IMR-90 (cell line): ENCODE data around the gene SLC9A9.

Experiments used
- CEBPB ChIP-seq: IDR thresholded peaks from 2 replicates; pipeline ENCODE4 v1.6.1; 2012; ENCODE audit warnings: low read depth, low read length, improper control_type of control experiment
- CHD1 ChIP-seq: IDR thresholded peaks from 2 replicates; pipeline ENCODE4 v1.6.1; 2012; ENCODE audit warnings: low read depth, low read length, improper control_type of control experiment
- MAFK ChIP-seq: IDR thresholded peaks from 2 replicates; pipeline ENCODE4 v1.6.1; 2012; ENCODE audit warnings: low read depth, low read length, improper control_type of control experiment
- MAZ ChIP-seq: IDR thresholded peaks from 2 replicates; pipeline ENCODE4 v1.6.1; 2012; ENCODE audit warnings: low read depth, mild to moderate bottlenecking, low read length, improper control_type of control experiment, moderate library complexity, borderline replicate concordance
- MXI1 ChIP-seq: IDR thresholded peaks from 2 replicates; pipeline ENCODE4 v1.6.1; 2012; ENCODE audit warnings: low read depth, mild to moderate bottlenecking, low read length, moderate library complexity, borderline replicate concordance
- POLR2A ChIP-seq: IDR thresholded peaks from 2 replicates; pipeline ENCODE4 v1.6.1; 2012; ENCODE audit warnings: mild to moderate bottlenecking, low read depth, low read length
- RAD21 ChIP-seq: IDR thresholded peaks from 2 replicates; pipeline ENCODE4 v1.6.1; 2012; ENCODE audit warnings: low read length, improper control_type of control experiment
- SMC3 ChIP-seq: fragments of 150-350 bp; IDR thresholded peaks from 2 replicates; pipeline ENCODE4 v1.6.1; 2016; ENCODE audit warnings: low read depth, mild to moderate bottlenecking, antibody characterized with exemption, low read length, moderate library complexity
- TF ChIP-seq, protein P1 (sequence below): conservative IDR thresholded peaks from 2 replicates; pipeline ENCODE4 v1.5.1; 2012; ENCODE audit warnings: mild to moderate bottlenecking, low read depth, low read length, improper control_type of control experiment
- TF ChIP-seq, protein P2 (sequence below): fragments of 150-350 bp; IDR thresholded peaks from 2 replicates; pipeline ENCODE4 v1.6.1; 2017; ENCODE audit warnings: mild to moderate bottlenecking, antibody characterized with exemption, low read length, low read depth

DNA sequence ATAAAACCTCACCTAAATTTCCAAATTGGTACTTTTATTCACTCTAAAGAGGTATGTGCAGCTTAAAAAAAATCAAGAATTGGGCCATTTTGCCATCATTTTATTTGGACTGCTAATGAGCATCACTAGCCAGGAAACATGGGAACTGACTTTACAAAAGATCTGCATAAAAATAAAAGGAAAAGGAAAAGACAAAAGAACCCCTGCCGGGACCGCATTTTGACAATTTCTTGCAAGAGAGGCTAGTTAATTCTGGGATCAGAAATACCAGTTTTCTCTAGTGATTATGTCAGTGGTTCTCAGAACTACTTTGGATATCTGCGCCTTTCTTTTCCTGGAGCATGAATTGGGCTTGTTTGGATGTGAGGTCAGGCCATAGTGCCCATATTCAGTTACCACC, 439.5 kb downstream of the SLC9A9 start:
- TF ChIP-seq RAD21, result no peak
- TF ChIP-seq POLR2A, result no peak
- no peak for TF ChIP-seq CHD1
- no peak for TF ChIP-seq MAFK
- TF ChIP-seq, protein P1, sequence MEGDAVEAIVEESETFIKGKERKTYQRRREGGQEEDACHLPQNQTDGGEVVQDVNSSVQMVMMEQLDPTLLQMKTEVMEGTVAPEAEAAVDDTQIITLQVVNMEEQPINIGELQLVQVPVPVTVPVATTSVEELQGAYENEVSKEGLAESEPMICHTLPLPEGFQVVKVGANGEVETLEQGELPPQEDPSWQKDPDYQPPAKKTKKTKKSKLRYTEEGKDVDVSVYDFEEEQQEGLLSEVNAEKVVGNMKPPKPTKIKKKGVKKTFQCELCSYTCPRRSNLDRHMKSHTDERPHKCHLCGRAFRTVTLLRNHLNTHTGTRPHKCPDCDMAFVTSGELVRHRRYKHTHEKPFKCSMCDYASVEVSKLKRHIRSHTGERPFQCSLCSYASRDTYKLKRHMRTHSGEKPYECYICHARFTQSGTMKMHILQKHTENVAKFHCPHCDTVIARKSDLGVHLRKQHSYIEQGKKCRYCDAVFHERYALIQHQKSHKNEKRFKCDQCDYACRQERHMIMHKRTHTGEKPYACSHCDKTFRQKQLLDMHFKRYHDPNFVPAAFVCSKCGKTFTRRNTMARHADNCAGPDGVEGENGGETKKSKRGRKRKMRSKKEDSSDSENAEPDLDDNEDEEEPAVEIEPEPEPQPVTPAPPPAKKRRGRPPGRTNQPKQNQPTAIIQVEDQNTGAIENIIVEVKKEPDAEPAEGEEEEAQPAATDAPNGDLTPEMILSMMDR, result no peak
- TF ChIP-seq SMC3, result no peak
- TF ChIP-seq MAZ, result no peak
- TF ChIP-seq, protein P2, sequence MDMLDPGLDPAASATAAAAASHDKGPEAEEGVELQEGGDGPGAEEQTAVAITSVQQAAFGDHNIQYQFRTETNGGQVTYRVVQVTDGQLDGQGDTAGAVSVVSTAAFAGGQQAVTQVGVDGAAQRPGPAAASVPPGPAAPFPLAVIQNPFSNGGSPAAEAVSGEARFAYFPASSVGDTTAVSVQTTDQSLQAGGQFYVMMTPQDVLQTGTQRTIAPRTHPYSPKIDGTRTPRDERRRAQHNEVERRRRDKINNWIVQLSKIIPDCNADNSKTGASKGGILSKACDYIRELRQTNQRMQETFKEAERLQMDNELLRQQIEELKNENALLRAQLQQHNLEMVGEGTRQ, result no peak
- TF ChIP-seq CEBPB, result no peak
- TF ChIP-seq MXI1, result no peak
